NCI-H2196 (cell line): ENCODE data around the gene C4B.
"Not testable (repeated sequence)": the region's sequence is repeated elsewhere in the genome, so short reads cannot be mapped to it uniquely, and the experiment has no call there.

Experiments
- DNase-seq: peaks from one replicate; lab custom pipeline; 2025; ENCODE audit not compliant: unreplicated experiment; lab: John Stamatoyannopoulos, UW

The C4B gene

DNA sequence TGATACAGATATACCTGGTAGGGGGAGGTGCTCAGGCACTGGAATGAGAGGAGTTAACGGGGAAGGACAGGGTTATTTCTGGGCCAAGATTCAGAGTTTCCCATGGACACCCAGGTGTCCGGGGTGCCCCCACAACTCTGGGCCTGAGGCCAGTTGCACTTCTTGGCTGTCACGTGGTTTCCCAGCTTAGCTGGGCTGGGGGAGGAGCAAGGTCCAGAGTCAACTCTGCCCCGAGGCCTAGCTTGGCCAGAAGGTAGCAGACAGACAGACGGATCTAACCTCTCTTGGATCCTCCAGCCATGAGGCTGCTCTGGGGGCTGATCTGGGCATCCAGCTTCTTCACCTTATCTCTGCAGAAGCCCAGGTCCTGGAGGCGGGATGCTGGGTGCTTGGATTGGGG is at the start of gene C4B:
Gene C4B, plus strand, starts transcription at position 249 of the 400 bp plus-strand sequence. Its CDS starts 51 bp downstream, at position 300.
- DNase-seq: not testable (repeated sequence)

GRCh38 chr6:31965700-31966099 is 48.9 kb upstream of the C4B start:
- no peak for DNase-seq

DNA sequence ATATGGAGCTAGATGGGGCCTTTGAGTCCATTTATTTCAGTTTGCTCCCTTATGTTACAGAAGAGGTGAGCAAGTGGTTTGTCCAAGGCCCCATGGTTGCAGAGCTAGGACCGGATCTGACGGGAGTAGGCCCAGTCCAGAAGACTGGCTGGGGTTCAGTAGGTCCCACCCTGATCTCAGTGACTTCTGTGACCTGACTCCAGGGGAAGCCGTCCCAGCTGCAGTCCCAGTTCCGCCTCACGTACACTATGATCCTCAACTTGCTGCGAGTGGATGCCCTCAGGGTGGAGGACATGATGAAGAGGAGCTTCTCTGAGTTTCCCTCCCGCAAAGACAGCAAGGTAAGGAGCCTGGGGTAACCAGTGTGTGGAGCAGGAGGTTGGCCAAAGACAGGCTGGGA is 48.1 kb upstream of the C4B start:
- DNase-seq: no peak

DNA sequence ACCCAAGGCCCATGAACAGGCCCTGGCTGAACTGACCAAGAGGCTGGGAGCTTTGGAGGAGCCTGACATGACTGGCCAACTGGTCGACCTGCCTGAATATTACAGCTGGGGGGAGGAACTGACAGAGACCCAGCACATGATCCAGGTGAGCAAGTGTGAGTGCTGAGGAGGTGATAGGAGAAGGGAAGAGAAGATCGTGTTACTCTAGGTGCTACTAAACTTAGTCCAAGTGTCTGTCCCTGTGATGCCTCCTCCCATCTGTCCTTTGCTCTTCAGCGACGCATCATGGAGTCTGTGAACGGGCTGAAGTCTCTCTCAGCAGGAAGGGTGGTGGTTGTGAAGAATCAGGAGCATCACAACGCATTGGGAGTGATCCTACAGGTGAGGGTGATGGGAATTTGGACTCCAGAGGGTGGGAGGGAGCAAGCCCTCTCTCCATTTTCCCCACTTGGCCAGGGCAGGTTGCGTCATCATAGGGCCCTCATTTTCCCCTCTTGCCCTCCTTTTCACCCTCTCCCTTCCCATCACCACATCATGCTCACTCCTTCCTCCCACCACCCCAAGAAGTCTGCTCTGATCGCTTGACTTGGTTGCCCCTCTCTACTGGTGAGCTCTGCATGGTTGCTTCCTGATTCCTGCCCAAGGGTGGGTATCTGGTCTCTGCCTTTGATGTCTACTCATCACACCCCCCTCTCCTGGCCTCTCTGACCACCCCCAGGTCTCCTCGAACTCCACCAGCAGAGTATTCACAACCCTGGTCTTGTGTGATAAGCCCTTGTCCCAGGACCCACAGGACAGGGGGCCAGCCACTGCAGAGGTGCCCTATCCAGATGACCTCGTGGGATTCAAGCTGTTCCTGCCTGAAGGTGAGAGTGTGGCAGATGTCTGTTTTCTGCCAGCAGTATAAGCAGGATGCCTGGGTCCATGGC is 47.3 kb upstream of the C4B start:
- DNase-seq: no peak

GRCh38 chr6:31967926-31968320 is 46.7 kb upstream of the C4B start:
- DNase-seq: no peak

GRCh38 chr6:31968326-31968725 is 46.3 kb upstream of the C4B start:
- no peak for DNase-seq

DNA sequence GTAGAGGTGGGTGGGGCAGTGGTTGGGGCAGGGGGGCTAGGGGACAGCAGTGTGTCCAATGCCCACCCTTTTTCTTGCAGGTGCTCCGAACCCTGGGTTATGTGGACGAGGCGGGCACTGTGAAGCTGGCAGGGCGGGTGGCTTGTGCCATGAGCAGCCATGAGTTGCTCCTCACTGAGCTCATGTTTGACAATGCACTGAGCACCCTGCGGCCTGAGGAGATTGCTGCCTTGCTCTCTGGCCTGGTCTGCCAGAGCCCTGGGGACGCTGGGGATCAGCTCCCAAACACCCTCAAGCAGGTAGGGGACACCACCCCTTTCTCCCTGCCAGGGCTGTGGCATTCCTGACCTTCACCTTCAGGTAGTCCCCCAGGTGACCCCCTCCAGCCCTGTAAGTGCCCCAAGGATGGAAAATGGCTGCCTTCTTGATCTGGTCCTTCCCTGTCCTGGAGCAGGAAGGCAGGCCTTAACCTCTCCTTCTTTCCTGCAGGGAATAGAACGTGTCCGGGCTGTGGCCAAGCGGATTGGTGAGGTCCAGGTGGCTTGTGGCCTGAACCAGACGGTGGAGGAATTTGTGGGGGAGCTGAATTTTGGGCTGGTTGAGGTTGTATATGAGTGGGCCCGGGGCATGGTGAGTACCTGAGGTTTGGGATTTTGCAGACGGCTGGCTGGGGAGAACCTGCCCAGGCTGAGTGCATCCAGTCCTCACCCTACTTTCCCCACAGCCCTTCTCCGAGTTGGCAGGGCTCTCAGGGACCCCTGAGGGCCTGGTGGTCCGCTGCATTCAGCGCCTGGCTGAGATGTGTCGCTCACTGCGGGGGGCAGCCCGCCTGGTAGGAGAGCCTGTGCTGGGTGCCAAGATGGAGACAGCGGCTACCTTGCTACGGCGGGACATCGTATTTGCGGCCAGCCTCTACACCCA is 45.5 kb upstream of the C4B start:
- no peak for DNase-seq

DNA sequence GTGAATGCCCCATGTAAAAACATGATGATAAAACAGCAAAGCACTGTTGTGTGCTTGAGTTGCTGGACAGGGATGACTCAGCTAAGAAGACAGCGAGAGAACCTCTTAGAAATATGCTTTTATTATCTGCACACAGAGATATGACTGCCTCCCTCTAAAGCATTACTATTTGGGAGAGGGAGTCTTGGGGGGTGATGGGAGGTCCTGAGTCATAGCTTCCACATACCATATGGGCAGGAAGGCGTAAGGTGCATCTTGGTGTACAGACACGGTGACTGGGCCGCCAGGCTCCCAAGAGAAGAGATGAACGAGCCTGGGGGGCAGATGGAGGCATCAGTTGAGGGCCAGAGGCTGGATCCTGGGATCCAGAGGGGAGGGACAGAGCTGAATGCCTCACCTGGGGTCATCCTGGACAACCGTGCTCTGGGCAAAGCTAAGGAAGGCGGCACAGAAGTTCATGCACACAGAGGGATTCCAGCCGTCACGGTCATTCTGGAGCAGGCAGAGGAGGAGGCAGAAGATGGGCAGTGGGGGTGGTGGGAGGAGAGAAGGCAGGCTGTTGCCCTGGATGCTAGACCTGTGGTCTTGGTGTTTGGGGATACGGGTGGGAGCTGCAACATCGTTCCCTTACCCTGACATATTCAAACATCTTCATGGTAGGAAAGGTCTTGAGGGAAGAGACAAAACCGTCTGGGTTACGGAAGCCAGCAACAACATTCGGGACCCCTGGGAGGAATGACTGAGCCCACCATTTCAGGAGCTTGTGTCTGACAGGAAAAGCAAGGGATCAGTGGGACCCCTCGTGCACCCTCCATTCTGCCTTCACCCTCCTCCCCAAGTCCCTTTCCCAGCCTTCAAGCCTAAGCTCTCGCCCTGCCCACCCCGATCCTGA is 44.6 kb upstream of the C4B start:
- DNase-seq: no peak

DNA sequence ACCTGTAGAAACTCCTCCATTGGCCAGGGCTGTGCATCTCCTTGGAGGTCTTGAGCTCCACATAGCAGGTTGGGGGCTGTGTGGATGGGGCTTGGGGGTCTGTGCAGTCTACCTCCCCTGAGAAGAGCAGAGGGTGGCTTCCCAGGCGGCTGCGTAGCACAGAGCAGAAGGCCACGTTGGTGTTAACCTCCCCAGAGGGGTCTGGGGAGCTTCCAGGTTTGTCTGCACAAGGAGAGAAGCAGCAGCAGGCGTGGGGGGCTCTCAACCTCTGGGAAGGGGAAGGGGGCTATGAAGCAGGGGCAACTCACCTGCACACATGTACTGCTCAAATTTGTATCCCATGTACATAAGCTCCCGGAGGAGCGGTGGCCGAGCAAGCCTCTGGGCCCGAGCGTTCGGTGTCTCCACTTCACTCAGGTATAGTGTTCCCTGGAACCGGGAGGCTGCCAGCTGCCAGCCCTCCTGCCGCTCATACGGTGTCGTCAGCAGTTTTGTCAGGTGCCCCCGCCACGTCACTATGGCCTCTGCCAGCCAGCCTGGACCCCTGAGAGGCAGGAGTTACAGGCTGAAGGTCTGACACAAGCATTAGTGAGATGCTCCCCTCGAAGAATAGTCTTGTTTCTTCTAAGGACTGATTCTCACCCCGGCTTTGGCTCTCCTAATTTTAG is 43.9 kb upstream of the C4B start:
- peak; percentile 61 for DNase-seq

DNA sequence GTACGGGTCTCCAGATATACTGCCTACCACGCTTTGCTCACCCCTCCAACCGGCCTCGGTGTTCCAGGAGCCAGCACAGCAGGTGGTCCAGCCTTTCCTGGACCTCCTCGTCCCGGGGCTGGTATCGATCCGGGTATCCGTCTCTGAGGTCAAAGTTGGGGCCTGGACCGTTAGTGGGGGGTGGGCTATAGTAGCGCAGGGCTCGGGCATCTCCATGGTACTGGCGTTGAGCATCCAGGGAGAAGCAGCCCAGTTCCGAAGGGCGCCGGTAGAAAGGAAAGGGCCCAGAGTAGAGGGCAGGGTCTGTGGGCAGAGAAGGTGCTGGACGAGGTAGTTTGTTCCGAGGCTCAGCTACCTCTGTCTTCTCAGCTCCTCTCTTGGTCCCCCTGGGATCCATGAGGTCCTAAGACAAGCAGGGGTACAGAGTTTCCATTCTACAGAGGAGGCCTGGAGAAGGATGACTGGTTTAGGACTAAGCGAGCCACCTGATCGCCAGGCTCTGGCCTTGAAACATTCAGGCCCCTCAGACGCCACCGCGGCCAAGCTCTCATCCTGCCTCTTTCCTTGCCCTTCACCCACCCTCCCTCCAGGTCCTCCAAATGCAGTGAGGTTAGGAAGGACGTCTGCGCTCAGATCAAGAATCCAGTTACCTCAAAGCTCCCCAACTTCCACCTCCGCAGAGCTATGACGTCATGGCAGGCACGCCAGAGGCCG is 43.2 kb upstream of the C4B start:
- DNase-seq: no peak

DNA sequence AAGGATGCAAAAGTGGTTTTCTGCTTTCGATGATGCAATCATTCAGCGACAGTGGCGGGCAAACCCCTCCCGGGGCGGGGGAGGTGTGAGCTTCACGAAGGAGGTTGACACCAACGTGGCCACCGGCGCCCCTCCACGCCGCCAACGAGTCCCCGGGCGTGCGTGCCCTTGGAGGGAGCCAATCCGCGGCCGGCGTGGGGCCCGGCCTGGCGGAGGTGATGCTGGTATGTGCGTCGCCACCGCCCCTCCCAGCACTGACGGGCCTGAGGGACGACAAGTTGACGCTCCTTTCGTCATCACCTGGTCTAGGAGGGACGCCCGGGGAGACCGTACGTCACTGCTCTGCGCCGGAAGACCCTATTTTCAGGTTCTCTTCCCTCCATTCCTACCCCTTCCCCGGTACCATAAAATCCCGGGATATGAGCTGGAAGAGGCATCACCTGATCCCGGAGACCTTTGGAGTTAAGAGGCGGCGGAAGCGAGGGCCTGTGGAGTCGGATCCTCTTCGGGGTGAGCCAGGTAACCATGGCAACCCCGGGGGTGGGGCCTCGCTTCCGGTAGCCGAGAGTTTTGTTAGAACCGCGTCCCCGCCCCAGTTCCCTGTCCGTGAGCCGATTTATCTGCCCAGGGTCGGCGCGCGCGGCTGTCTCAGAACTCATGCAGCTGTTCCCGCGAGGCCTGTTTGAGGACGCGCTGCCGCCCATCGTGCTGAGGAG is 42.4 kb upstream of the C4B start, which contains the start of gene DXO:
Gene DXO, minus strand, starts transcription at position 146 of the 716 bp plus-strand sequence. CDS start 463 bp downstream, outside the sequence.
- peak; percentile 100 for DNase-seq

GRCh38 chr6:31972709-31973350 is 41.8 kb upstream of the C4B start:
- no peak for DNase-seq

GRCh38 chr6:31976065-31976464 is 38.5 kb upstream of the C4B start:
- not testable (repeated sequence) for DNase-seq

GRCh38 chr6:31977816-31978431 is 36.7 kb upstream of the C4B start:
- no peak for DNase-seq

DNA sequence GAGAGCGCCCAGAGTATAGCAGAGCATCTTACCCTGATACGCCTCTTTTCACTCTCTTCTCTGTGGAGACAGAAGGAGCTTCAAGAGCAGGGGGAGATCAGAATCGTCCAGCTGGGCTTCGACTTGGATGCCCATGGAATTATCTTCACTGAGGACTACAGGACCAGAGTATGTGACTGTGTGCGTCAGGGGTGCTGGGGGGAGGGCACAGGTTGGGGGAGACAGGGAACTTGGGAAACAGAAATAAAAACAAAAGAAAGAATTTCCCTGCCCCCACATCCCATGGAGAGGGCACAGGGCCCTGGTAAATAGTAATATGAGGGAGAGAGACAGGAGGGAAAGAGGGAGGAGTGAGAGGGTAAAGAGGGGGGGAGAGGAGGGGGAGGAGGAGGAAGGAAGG is 35.8 kb upstream of the C4B start:
- no peak for DNase-seq

GRCh38 chr6:31979238-31979898 is 35.2 kb upstream of the C4B start:
- no peak for DNase-seq

GRCh38 chr6:31980195-31980876 is 34.3 kb upstream of the C4B start:
- DNase-seq: not testable (repeated sequence)
